ENCODE data around the gene TRIM63.
"Not testable (repeated sequence)": the region's sequence is repeated elsewhere in the genome, so short reads cannot be mapped to it uniquely, and the experiment has no call there.

Gene TRIM63

GRCh38 chr1:26067432-26067911 lies at the start of gene TRIM63:
TRIM63 (minus strand) TSS chr1:26067630; CDS start chr1:26067494, 136 bp downstream.
- no peak for DNase-seq

- DNase-seq: no peak
Measured at GRCh38 chr1:26114165-26114927, 46.9 kb upstream of the TRIM63 start.

- DNase-seq: no peak
Measured at GRCh38 chr1:26112407-26112775, 45.0 kb upstream of the TRIM63 start.

- peak; percentile 92 to 93 for DNase-seq
Measured at GRCh38 chr1:26111530-26112406, 44.3 kb upstream of the TRIM63 start, which contains the start of gene PDIK1L. PDIK1L (plus strand) TSS chr1:26111824; CDS start chr1:26114309, 2,485 bp downstream.

- peak; percentile 52 to 70 for DNase-seq
Measured at GRCh38 chr1:26110731-26111529, 43.5 kb upstream of the TRIM63 start.

GRCh38 chr1:26109229-26110164 lies 42.1 kb upstream of the TRIM63 start:
- no peak for DNase-seq

- DNase-seq: not testable (repeated sequence)
Measured at GRCh38 chr1:26105226-26105548, 37.8 kb upstream of the TRIM63 start.

- no peak for DNase-seq
Measured at GRCh38 chr1:26102526-26102925, 35.1 kb upstream of the TRIM63 start.

GRCh38 chr1:26102119-26102518 lies 34.7 kb upstream of the TRIM63 start:
- DNase-seq: no peak

GRCh38 chr1:26100204-26100603 lies 32.8 kb upstream of the TRIM63 start:
- DNase-seq: not testable (repeated sequence)

GRCh38 chr1:26099780-26100179 lies 32.4 kb upstream of the TRIM63 start:
- DNase-seq: no peak

- DNase-seq: no peak
Measured at GRCh38 chr1:26098602-26099001, 31.2 kb upstream of the TRIM63 start.

GRCh38 chr1:26097696-26098095 lies 30.3 kb upstream of the TRIM63 start:
- DNase-seq: no peak

- no peak for DNase-seq
Measured at GRCh38 chr1:26096471-26096870, 29.0 kb upstream of the TRIM63 start.

GRCh38 chr1:26094677-26095383 lies 27.4 kb upstream of the TRIM63 start:
- no peak for DNase-seq

GRCh38 chr1:26094076-26094669 lies 26.7 kb upstream of the TRIM63 start:
- DNase-seq: no peak

- not testable (repeated sequence) for DNase-seq
Measured at GRCh38 chr1:26093569-26093968, 26.1 kb upstream of the TRIM63 start.

GRCh38 chr1:26092422-26092821 lies 25.0 kb upstream of the TRIM63 start:
- DNase-seq: no peak

GRCh38 chr1:26090893-26091292 lies 23.5 kb upstream of the TRIM63 start:
- no peak for DNase-seq

GRCh38 chr1:26089125-26089524 lies 21.7 kb upstream of the TRIM63 start:
- DNase-seq: no peak

GRCh38 chr1:26084844-26085243 lies 17.4 kb upstream of the TRIM63 start:
- no peak for DNase-seq
